ENCODE measurements around the gene FXYD1.
"Not testable (repeated sequence)": the region's sequence is repeated elsewhere in the genome, so short reads cannot be mapped to it uniquely, and the experiment has no call there.

Gene FXYD1

DNA sequence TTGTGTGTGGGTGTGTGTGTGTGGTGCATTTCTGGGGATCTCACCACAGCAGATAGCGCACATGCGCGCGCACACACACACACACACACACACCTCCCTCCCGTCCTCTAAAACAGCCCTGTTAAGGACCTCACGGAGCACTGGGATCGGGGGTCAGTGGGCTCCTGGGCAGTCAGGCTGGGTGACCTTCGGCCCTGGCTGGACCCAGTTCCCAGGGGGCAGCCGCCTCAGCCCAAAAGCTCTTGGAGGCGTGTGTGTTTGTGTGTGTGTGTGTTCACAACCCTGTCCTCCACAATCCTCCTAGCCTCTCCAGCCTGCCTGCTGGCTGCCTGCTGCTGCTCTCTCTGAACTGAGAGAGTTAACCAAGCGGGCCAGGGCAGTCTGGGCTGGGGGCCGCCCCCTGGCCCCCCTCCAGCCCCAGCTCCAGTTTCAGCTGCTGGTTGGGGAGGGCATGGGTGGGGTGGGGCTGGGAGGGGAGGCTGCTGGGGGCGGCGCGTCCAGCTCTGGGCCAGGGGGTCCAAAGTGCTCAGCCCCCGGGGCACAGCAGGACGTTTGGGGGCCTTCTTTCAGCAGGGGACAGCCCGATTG, at the start of gene FXYD1:
FXYD1 (plus strand) TSS at position 520 of the 588 bp plus-strand sequence. CDS start 1,256 bp downstream, outside the sequence.
- no peak for DNase-seq

GRCh38 chr19:35089554-35089953, 49.1 kb upstream of the FXYD1 start:
- DNase-seq, result no peak

DNA sequence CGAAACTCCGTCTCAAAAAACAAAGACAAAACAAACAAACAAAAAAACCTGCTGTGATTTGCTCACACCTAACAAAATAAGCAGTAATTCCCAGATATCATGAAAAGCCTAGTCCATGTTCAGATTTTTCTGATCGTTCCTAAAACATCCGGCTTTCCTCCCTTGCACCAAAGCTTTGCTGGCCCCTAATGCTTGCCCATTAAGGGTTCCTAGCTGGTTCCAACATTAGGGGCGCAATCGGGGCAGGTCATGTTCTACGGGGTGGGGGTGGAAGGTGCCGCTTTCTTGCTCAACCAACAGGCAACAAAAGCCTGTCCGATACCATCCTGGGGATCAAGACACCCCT, 48.5 kb upstream of the FXYD1 start:
- no peak for DNase-seq

DNA sequence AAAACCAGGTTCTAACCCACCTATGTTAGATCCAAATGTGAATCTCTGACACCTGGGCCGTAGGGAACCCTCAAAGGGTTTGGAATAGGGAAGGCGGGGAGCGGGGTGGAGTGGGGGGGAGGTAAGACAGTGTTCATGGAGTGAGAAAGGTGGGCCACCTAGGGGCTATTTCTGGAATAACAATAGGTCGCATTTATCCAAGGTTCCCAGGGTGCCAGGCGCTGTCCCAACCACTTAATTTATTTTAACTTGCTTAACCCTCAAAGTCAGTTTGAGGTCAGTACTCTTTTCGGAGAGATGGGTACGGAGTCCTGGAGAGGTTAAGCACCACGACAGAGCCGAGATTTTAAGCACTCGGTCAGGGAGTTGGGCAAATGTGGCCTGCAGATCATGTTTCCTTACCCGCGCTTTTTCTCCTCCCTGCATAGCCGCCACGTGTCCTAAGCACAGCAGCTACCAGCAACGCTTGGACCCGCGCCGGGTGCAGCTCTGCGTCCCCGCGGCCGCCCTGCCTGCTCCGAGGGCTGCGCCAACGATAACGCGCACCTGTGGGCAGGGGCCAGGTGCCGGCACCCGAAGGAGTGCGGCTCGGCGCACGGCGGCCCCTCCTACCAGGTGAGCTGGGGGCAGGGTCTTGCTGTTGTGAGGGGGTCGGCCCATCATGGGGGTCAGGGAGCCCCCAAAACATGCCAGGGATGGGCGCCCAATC, 48.0 kb upstream of the FXYD1 start:
- peak; percentile 79 for DNase-seq

- no peak for DNase-seq
Measured at GRCh38 chr19:35093430-35093829, 45.2 kb upstream of the FXYD1 start.

GRCh38 chr19:35093941-35094647, 44.5 kb upstream of the FXYD1 start:
- no peak for DNase-seq

GRCh38 chr19:35094656-35095055, 44.0 kb upstream of the FXYD1 start:
- DNase-seq, result no peak

DNA sequence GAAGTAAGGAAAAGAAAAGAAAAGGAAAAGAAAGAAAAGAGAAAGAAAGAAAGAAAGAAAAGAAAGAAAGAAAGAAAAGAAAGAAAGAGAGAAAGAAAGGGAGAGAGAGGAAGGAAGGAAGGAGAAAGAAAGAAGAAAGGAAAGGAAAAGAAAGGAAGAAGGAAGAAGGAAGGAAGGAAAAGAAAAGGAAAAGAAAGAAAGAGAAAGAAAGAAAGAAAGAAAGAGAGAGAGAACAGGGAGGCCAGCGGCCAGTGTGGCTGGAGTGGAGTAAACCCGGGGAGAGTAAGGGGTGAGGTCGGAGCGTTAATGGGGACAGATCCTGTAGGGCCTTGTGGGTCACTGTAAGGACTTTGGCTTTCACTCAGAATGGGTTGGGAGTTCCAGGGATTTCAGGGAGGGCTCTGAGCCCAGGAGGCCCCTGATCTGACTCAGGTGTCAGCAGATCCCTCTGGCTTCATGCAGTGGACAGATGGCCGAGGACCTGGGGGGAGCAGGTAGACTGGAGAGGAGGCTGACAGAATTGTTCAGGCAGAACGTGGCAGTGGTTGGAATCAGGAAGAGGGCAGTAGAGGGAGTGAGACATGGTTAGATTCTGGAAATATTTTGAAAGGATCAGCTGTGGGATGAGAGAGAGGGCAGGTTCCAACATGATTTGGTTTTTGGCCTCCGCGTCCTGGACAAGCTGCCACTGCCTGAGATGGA, 42.8 kb upstream of the FXYD1 start:
- peak; percentile 65 for DNase-seq

DNA sequence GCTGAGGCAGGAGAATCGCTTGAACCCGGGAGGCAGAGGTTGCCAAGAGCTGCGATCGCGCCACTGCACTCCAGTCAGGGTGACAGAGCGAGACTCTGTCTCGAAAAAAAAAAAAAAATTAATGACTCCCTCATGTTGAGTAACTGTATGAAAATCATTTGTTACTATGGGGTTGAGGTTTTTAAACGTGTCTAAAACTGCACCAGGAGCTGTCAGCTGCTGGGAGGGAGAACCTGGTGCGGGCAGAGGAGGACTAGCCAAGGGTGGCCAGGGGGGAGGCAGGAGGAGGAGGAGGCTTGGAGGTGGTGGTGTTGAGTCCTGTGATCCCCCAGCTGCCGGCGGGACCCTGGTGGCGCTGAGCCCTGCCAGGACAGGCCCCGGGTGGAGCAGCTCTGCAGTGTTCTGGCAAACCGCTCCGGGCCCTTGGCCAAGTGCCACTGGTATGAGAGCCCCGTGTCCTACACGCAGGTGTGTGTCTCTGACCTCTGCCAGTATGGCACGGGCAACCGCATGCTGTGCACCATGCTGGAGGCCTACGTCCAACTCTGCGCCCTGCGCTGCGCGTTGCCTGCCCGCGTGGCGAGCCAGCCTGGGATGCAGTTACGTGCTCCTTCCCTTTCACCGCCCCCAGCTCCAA, 40.1 kb upstream of the FXYD1 start:
- peak; percentile 40 for DNase-seq

- no peak for DNase-seq
Measured at GRCh38 chr19:35099155-35099896, 39.3 kb upstream of the FXYD1 start.

DNA sequence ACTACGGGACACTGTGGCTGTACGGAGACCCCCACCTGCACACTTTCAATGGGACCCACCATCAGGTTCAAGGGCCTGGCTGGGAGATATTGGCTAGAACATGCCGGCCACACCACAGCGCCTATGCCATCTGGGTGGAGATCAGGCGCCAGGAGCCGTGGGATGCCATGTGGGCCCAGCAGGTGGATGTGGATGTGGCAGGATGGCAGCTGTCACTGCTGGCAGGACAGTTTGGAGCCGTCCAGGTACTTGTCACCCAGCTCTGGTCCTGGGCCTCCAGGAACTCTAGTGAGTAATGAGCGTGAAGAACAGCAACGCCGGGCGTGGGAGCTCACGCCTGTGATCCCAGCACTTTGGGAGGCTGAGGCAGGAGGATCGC, 38.7 kb upstream of the FXYD1 start:
- no peak for DNase-seq

DNA sequence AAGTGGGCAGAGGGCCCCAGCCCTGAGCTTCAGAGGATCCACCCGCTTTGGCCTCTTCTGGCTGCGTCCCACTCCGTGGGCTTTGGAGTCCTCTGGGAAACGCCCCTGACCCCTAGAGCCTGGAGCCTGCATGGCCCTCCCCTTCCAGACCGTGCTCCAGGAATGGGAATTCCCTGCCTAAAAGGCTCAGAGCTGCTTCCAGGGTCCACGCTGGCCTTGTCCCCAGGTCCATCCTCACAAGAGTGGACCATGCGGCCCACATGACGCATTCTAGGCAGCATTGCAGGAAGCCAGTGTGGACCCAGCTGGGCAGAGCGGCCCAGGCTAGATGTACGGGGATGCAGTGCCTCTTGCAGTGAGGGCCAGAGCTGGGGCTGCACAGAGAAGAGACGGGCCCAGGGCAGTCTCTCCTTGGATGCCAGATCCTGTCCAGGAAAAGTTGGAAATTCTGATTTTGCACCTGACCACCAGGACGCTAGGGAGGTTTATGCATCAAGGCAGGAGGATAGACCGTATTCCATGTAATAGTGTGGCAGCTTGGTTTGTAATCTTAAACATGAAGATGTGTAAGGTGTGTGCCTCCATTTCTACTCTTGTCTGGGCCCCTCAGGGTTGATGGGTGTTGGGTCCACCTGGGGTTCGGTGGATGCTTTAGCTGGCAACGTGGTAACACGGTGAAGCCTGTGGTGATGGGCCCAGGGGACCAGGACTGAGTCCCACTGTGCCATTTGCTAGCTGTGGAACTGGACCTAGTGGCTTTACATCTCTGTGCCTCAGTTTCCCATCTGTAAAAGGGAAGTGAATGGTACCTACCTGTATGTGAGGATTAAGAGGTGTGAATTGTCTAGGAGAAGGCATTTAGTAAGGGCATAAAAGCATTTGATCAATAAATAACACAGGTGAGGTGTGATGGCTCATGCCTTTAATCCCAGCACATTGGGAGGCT, 37.8 kb upstream of the FXYD1 start:
- DNase-seq, result no peak

DNA sequence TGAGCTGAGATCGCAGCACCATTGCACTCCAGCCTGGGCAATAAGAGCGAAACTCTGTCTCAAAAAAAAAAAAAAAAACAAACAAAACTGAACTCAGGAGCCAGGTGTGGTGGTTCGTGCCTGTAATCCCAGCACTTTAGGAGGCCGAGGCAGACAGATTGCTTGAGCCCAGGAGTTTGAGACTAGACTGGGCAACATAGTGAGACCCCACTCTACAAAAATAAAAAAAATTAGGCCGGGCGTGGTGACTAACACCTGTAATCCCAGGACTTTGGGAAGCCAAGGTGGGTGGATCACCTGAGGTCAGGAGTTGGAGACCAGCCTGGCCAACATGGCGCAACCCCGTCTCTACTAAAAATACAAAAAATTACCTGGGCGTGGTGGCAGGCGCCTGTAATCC, 36.7 kb upstream of the FXYD1 start:
- DNase-seq, result not testable (repeated sequence)

GRCh38 chr19:35103614-35104013, 35.0 kb upstream of the FXYD1 start:
- not testable (repeated sequence) for DNase-seq

- DNase-seq, result no peak
Measured at GRCh38 chr19:35104361-35104760, 34.3 kb upstream of the FXYD1 start.

- DNase-seq, result no peak
Measured at GRCh38 chr19:35105047-35105410, 33.6 kb upstream of the FXYD1 start.

DNA sequence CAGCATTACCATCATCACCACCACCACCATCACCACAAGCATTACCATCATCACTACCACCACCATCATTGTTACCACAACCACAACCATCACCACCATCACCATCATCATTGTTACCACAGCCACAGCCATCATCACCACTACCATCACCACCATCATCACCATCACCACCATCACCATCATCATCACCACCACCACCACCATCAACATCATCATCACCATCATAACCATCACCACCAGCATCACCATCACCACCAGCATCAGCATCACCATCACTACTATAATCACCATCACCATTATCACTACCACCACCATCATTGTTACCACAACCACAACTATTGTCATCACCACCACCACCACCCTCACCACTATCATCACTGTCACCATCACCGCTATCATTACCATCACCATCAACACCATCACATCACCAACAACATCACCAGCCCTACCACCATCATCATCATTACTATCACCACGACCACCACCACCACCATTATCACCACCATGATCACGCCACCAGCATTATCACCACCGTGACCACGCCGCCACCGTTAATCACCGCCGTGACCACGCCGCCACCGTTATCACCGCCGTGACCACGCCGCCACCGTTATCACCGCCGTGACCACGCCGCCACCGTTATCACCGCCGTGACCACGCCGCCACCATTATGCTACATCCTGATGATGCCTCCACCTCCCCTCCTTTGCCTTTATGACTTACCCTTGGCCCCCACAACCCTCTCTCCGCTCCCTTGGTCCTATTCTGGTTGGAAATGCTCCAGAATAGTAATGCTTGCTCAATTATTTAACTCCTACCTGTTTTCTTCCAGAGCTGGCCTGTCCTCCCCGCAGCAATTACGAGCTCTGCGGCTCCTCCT, 33.0 kb upstream of the FXYD1 start:
- DNase-seq, result no peak

DNA sequence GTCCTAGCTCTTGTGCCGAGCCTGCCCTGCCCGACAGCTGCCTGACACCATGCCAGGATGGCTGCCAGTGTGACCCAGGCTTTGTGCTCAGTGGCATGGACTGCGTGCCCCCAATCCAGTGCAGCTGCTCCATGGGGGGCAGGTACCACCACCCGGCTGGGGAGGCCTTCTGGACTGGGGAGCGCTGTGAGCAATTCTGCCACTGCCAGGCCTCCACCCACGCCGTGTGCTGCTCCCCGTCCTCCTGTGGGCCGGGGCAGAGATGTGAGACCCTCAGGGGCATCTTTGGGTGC, 32.4 kb upstream of the FXYD1 start:
- DNase-seq, result no peak

DNA sequence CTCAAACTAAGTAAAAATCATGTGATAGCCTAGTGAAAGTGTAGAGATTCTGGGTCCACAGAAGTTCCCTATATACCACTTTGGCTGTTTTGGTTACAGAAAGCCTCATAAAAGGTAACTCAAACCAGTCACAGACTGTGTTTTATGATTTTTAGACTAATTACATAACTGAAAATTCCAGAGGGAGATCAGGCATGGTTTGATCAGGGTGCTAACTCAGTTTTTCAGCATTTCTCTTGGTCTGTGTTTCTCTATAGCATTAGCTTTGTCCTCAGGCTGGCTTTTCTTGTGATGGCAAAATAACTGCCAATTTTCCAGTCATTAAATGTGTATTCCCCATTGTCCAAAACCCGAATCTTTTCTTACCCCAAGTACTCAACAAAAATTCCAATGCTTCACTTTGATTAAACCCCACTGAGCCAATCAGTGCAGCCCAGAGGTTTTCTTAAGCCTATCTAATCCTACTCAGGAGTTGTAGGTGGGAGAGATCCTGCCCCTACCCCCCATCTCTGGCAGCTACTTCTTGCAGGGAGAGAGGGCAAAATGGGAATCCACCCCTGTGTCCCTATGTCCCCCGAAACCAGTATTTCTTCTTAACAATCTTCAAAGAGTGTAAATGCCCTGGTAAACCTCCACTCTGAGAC, 31.6 kb upstream of the FXYD1 start:
- no peak for DNase-seq

DNA sequence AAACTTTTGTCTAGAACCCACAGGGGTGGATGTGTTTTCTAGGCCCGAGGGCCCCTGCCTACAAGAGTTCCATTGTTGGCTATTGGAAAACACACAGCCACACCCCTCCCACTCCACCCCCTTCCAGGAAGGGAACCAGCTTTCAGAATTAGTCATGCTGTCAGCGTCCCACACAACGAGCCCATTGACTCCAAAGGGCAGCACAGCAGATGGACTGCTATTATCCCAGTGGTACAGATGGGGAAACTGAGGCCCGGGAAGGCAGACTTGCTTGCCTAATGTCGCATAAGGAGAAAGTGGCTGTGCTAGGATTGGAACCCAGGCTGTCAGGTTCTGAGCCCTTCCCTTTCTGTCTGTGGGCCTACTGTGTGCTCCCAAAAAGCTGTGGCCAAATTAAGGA, 31.1 kb upstream of the FXYD1 start:
- DNase-seq, result no peak

Measured in NCI-H2171 treated with DMSO at 0.1 percent for 48 hours (cell line).